ENCODE data around the gene FCGR3B.
"Not testable (repeated sequence)": the region's sequence is repeated elsewhere in the genome, so short reads cannot be mapped to it uniquely, and the experiment has no call there.

GRCh38 chr1:161653971-161654370 lies 23.0 kb upstream of the FCGR3B start:
- TF ChIP-seq EZH2 (IDR thresholded peaks at IDR 0.05); POLR2AphosphoS5 (IDR thresholded peaks at IDR 0.05; ENCODE audit: borderline replicate concordance, low read depth, low read length); FOXP2 (optimal IDR thresholded peaks at IDR 0.05; ENCODE audit: control extremely low read depth, extremely low read length, insufficient read depth): not testable (repeated sequence)
